SK-N-SH treated with all-trans-retinoic acid at 6 μM for 48 hours (cell line): ENCODE results near the gene TGFBR3.

Source experiments
- CREB5 ChIP-seq: fragments of 250-450 bp; sonication (Bioruptor Pico); IDR thresholded peaks from 2 replicates; pipeline ENCODE4 v1.5.1; 2020; ENCODE audit warnings: low read depth, mild to moderate bottlenecking, moderate library complexity
- PATZ1 ChIP-seq: fragments of 250-450 bp; sonication (Bioruptor Pico); IDR thresholded peaks from 2 replicates; pipeline ENCODE4 v1.8.0; 2020; ENCODE audit warnings: mild to moderate bottlenecking, moderate library complexity, borderline replicate concordance
- RARB ChIP-seq: fragments of 250-450 bp; sonication (Bioruptor Pico); IDR thresholded peaks from 2 replicates; pipeline ENCODE4 v1.8.0; 2021; ENCODE audit warnings: mild to moderate bottlenecking, moderate library complexity

- TF ChIP-seq RARB (no peak), CREB5 (CRISPR knock-in tag) (no peak), PATZ1 (CRISPR knock-in tag) (no peak)
Observed at GRCh38 chr1:91724644-91725043, 161.3 kb downstream of the TGFBR3 start.
